Loucy (cell line): ENCODE results near the gene SCYL3.

ENCODE experiments used
- H2AFZ ChIP-seq: fragments of 200-600 bp; sonication (generic); 2 replicates; pipeline ENCODE4 v1.6.0; 2016; ENCODE audit warnings: antibody characterized with exemption, mild to moderate bottlenecking, low read length, moderate library complexity
- H3F3A ChIP-seq: fragments of 200-600 bp; 2 replicates; pipeline ENCODE4 v1.6.0; 2016; ENCODE audit warnings: antibody characterized with exemption, low read depth, mild to moderate bottlenecking
- H3K27me3 ChIP-seq: fragments of 200-600 bp; sonication (generic); 2 replicates; pipeline ENCODE4 v1.6.1; 2014; ENCODE audit warnings: low read length, mild to moderate bottlenecking; ENCODE audit not compliant: insufficient read depth, poor library complexity, severe bottlenecking
- H3K36me3 ChIP-seq: fragments of 200-600 bp; sonication (generic); 2 replicates; pipeline ENCODE4 v1.6.1; 2016; ENCODE audit warnings: low read length; ENCODE audit not compliant: insufficient read depth
- H3K4me1 ChIP-seq: fragments of 200-600 bp; sonication (generic); 2 replicates; pipeline ENCODE4 v1.5.1; 2014; ENCODE audit warnings: low read length, mild to moderate bottlenecking; ENCODE audit not compliant: insufficient read depth, poor library complexity, severe bottlenecking
- H3K4me2 ChIP-seq: fragments of 200-600 bp; sonication (generic); 2 replicates; pipeline ENCODE4 v1.6.0; 2014; ENCODE audit warnings: antibody characterized with exemption, low read length, low read depth, mild to moderate bottlenecking; ENCODE audit not compliant: poor library complexity, severe bottlenecking
- H3K4me3 ChIP-seq: fragments of 200-600 bp; sonication (generic); 2 replicates; pipeline ENCODE4 v1.5.1; 2014; ENCODE audit warnings: low read length, mild to moderate bottlenecking, mixed read lengths; ENCODE audit not compliant: poor library complexity, severe bottlenecking
- H3K79me2 ChIP-seq: fragments of 200-600 bp; sonication (generic); 2 replicates; pipeline ENCODE4 v1.6.1; 2014; ENCODE audit warnings: low read length; ENCODE audit not compliant: insufficient read depth
- H3K9ac ChIP-seq: fragments of 200-600 bp; sonication (generic); 2 replicates; pipeline ENCODE4 v1.6.0; 2014; ENCODE audit warnings: mild to moderate bottlenecking, low read depth, low read length, moderate library complexity; ENCODE audit not compliant: poor library complexity, severe bottlenecking
- H3K9me2 ChIP-seq: fragments of 200-600 bp; sonication (generic); replicated peaks from 2 replicates; pipeline ENCODE4 v1.6.1; 2016; ENCODE audit warnings: low read depth, low read length, mixed read lengths
- H3K9me3 ChIP-seq: fragments of 200-600 bp; sonication (generic); 2 replicates; pipeline ENCODE4 v1.6.1; 2014; ENCODE audit warnings: mild to moderate bottlenecking, antibody characterized with exemption, low read length, low read depth; ENCODE audit not compliant: insufficient read depth
- H4K20me1 ChIP-seq: fragments of 200-600 bp; sonication (generic); 2 replicates; pipeline ENCODE4 v1.6.0; 2014; ENCODE audit warnings: antibody characterized with exemption, low read length, mild to moderate bottlenecking; ENCODE audit not compliant: insufficient read depth, poor library complexity, severe bottlenecking
- CTCF ChIP-seq: fragments of 200-600 bp; sonication (generic); conservative IDR thresholded peaks from 2 replicates; pipeline ENCODE4 v1.5.1; 2014; ENCODE audit warnings: mild to moderate bottlenecking, antibody characterized with exemption, low read length
- EZH2phosphoT487 ChIP-seq: fragments of 200-600 bp; IDR thresholded peaks from 2 replicates; pipeline ENCODE4 v1.6.1; 2018; ENCODE audit warnings: antibody characterized with exemption, mild to moderate bottlenecking, moderate library complexity, borderline replicate concordance

Gene SCYL3

GRCh38 chr1:169933984-169934725 is 40.5 kb upstream of the SCYL3 start:
- no peaks in the 10 kb centered on the region for H3K4me1 ChIP-seq
- no peak overlapping the region for H3K4me3 ChIP-seq
- no peaks in the 10 kb centered on the region for H4K20me1 ChIP-seq
- no peaks in the 10 kb centered on the region for H3K79me2 ChIP-seq
- TF ChIP-seq CTCF (no peak), EZH2phosphoT487 (no peak)
- H3F3A ChIP-seq: no peaks in the 10 kb centered on the region
- no peaks in the 10 kb centered on the region for H3K9me3 ChIP-seq
- no peaks in the 10 kb centered on the region for H3K9me2 ChIP-seq
- no peak overlapping the region for H3K9ac ChIP-seq
- H3K27me3 ChIP-seq: no peaks in the 10 kb centered on the region
- H3K4me2 ChIP-seq: no peak overlapping the region
- H2AFZ ChIP-seq: no peak overlapping the region
- no peaks in the 10 kb centered on the region for H3K36me3 ChIP-seq

GRCh38 chr1:169931795-169932231 is 38.1 kb upstream of the SCYL3 start:
- Histone ChIP-seq H3K9me2 (no peaks in the 10 kb centered on the region), H3F3A (no peaks in the 10 kb centered on the region), H3K79me2 (no peaks in the 10 kb centered on the region), H3K4me1 (no peaks in the 10 kb centered on the region), H3K36me3 (no peaks in the 10 kb centered on the region), H4K20me1 (no peaks in the 10 kb centered on the region), H3K4me3 (no peak overlapping the region), H3K9ac (no peak overlapping the region), H2AFZ (no peak overlapping the region), H3K4me2 (no peak overlapping the region), H3K27me3 (no peaks in the 10 kb centered on the region), H3K9me3 (no peaks in the 10 kb centered on the region)
- TF ChIP-seq EZH2phosphoT487: no peak
- TF ChIP-seq CTCF: no peak

GRCh38 chr1:169929210-169929526 is 35.5 kb upstream of the SCYL3 start:
- TF ChIP-seq CTCF: no peak
- TF ChIP-seq EZH2phosphoT487: no peak
- Histone ChIP-seq H3K9ac (no peak overlapping the region), H3K9me2 (no peaks in the 10 kb centered on the region), H3K4me1 (peaks cover 6% of the 10 kb centered on the region), H3F3A (no peaks in the 10 kb centered on the region), H3K79me2 (no peaks in the 10 kb centered on the region), H3K4me2 (no peak overlapping the region), H3K9me3 (no peaks in the 10 kb centered on the region), H3K36me3 (no peaks in the 10 kb centered on the region), H3K27me3 (no peaks in the 10 kb centered on the region), H3K4me3 (no peak overlapping the region), H2AFZ (no peak overlapping the region), H4K20me1 (no peaks in the 10 kb centered on the region)
